Progenitor cell of endocrine pancreas (in vitro differentiated cells): Measurements from ENCODE around the gene ENOX2. TPM values are rescaled to one million over a fixed set of nuclear protein-coding genes. Genes with fewer than 3 reads are reported as not detected.

Experiments used
- DNase-seq: peaks from one replicate; pipeline ENCODE4 v3.0.0; 2021; ENCODE audit warnings: low spot score; ENCODE audit not compliant: unreplicated experiment
- H3K27ac Mint-ChIP-seq: 2 replicates; pipeline ENCODE4 v1.8.0; 2021; ENCODE audit warnings: mild to moderate bottlenecking, moderate library complexity, mixed read lengths
- H3K27me3 Mint-ChIP-seq: 2 replicates; pipeline ENCODE4 v1.8.0; 2021; ENCODE audit warnings: mixed read lengths
- H3K36me3 Mint-ChIP-seq: 2 replicates; pipeline ENCODE4 v1.8.0; 2022; ENCODE audit warnings: mixed read lengths; ENCODE audit not compliant: insufficient read depth
- H3K4me1 Mint-ChIP-seq: 2 replicates; pipeline ENCODE4 v1.8.0; 2021; ENCODE audit warnings: low read depth, mixed read lengths
- H3K4me3 Mint-ChIP-seq: 2 replicates; pipeline ENCODE4 v1.8.0; 2021; ENCODE audit warnings: low read depth, mild to moderate bottlenecking, moderate library complexity, mixed read lengths
- H3K9me3 Mint-ChIP-seq: 2 replicates; pipeline ENCODE4 v1.8.0; 2021; ENCODE audit warnings: low read depth, mixed read lengths
- CTCF ChIP-seq: fragments of 200-600 bp; sonication (generic); IDR thresholded peaks from one replicate; pipeline ENCODE4 v1.5.0; 2021; ENCODE audit warnings: antibody characterized with exemption, mild to moderate bottlenecking; ENCODE audit not compliant: unreplicated experiment
- total RNA-seq: library from RNA; stranded (reverse); gene quantifications from 2 replicates; pipeline ENCODE4 v1.2.1, GENCODE V29; 2021

ENOX2 gene
- total RNA-seq, 1 donor from 2014 or later = 19.8 TPM

GRCh38 chrX:130695931-130696330 is 207.1 kb downstream of the ENOX2 start:
- Mint-ChIP-seq H3K4me3 (no peak overlapping the region), H3K27me3 (no peaks in the 10 kb centered on the region), H3K4me1 (peaks cover 6% of the 10 kb centered on the region), H3K36me3 (no peaks in the 10 kb centered on the region), H3K9me3 (no peaks in the 10 kb centered on the region), H3K27ac (no peak overlapping the region)
- no peak for TF ChIP-seq CTCF
- no peak for DNase-seq

- no peak for DNase-seq
- Mint-ChIP-seq H3K27me3 (no peaks in the 10 kb centered on the region), H3K9me3 (no peaks in the 10 kb centered on the region), H3K4me3 (no peak overlapping the region), H3K36me3 (no peaks in the 10 kb centered on the region), H3K4me1 (peaks cover 9% of the 10 kb centered on the region), H3K27ac (no peak overlapping the region)
- TF ChIP-seq CTCF = no peak
Observed at GRCh38 chrX:130694983-130695382, 208.0 kb downstream of the ENOX2 start.

- Mint-ChIP-seq H3K27me3 (no peaks in the 10 kb centered on the region), H3K9me3 (no peaks in the 10 kb centered on the region), H3K27ac (no peak overlapping the region), H3K4me1 (peaks cover 9% of the 10 kb centered on the region), H3K36me3 (no peaks in the 10 kb centered on the region), H3K4me3 (no peak overlapping the region)
- TF ChIP-seq CTCF = no peak
- no peak for DNase-seq
Observed at GRCh38 chrX:130691576-130691975, 211.4 kb downstream of the ENOX2 start.

GRCh38 chrX:130688360-130688759 is 214.6 kb downstream of the ENOX2 start:
- no peaks in the 10 kb centered on the region for H3K36me3 Mint-ChIP-seq
- H3K27ac Mint-ChIP-seq = no peak overlapping the region
- no peak for TF ChIP-seq CTCF

DNA sequence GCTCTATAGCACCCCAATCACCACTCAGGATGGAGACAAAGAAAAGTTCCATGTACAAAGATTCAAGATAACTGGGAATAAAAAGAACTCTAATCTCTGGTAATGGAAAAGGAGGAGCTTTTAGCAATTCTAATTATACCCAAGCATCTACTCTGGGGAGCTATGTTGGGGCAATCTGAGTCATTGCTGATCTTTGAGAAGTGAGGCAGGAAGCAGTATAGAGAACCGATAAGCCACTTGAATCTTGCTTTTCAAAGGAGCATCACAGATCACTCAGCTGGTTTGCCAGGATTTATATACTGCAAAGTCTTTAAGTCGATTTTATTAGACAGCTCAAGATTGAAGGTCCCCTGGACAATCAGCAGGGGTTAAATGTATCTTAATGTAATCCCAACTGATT is 220.0 kb downstream of the ENOX2 start:
- no peaks in the 10 kb centered on the region for H3K36me3 Mint-ChIP-seq
- H3K27me3 Mint-ChIP-seq = no peaks in the 10 kb centered on the region
- DNase-seq = no peak
- no peak for TF ChIP-seq CTCF
- peaks cover 9% of the 10 kb centered on the region for H3K4me1 Mint-ChIP-seq
- H3K27ac Mint-ChIP-seq = no peak overlapping the region
- H3K9me3 Mint-ChIP-seq = no peaks in the 10 kb centered on the region
- H3K4me3 Mint-ChIP-seq = no peak overlapping the region

More at GRCh38 chrX:130688360-130688759, 214.6 kb downstream of the ENOX2 start:
- no peak for DNase-seq
- Mint-ChIP-seq H3K4me1 (peaks cover 9% of the 10 kb centered on the region), H3K4me3 (no peak overlapping the region), H3K27me3 (no peaks in the 10 kb centered on the region), H3K9me3 (no peaks in the 10 kb centered on the region)
